Testis (tissue), 3 donors: ENCODE data around the gene C2orf92. TPM values are rescaled to one million over a fixed set of nuclear protein-coding genes. Genes with fewer than 3 reads are reported as not detected.
"Not testable (repeated sequence)": the region's sequence is repeated elsewhere in the genome, so short reads cannot be mapped to it uniquely, and the experiment has no call there.

Experiments
- DNase-seq: peaks from one replicate; pipeline ENCODE4 v3.0.0-alpha.2; 2019
- H3K27ac ChIP-seq, 2 donors: fragments of 200-600 bp; sonication (generic); one replicate each; pipeline ENCODE4 v1.5.1; 2019
- H3K27me3 ChIP-seq: fragments of 200-600 bp; sonication (generic); one replicate; pipeline ENCODE4 v1.5.1; 2019
- H3K36me3 ChIP-seq: fragments of 200-600 bp; sonication (generic); one replicate; pipeline ENCODE4 v1.5.1; 2017; ENCODE audit warnings: low read depth; ENCODE audit errors: missing control alignments
- H3K4me1 ChIP-seq: fragments of 200-600 bp; sonication (generic); one replicate; pipeline ENCODE4 v1.5.1; 2019
- H3K4me3 ChIP-seq, 2 donors: fragments of 200-600 bp; sonication (generic); one replicate each; pipeline ENCODE4 v1.5.1; 2017 to 2019
- H3K9me3 ChIP-seq: fragments of 200-600 bp; sonication (generic); one replicate; pipeline ENCODE4 v1.5.1; 2017
- CTCF ChIP-seq, 3 experiments: fragments of 450-650 bp in 2 of 3; fragments of 200-600 bp in 1 of 3; sonication (generic) in 1 of 3; IDR thresholded peaks; one replicate each; pipeline ENCODE4 v1.5.1; 2016 to 2019; ENCODE audit warnings: antibody characterized with exemption in 3 of 3, mild to moderate bottlenecking in 2 of 3, moderate library complexity in 1 of 3
- POLR2A ChIP-seq: fragments of 450-650 bp; IDR thresholded peaks from one replicate; pipeline ENCODE4 v1.6.1; 2017; ENCODE audit warnings: antibody characterized with exemption, mild to moderate bottlenecking, moderate library complexity
- whole genome bisulfite sequencing, 2 donors: methylation state at CpG; one replicate each; pipeline ENCODE4 v1.1.5; 2018; 5-methylcytosine and 5-hydroxymethylcytosine counted together
- intact Hi-C: fragments of 100-400 bp; cut with DNase I; formaldehyde crosslinking; loops from one replicate; pipeline ENCODE4 v1.15.1; 2023; ENCODE audit warnings: low total_unique reads
- polyA plus RNA-seq: library from polyadenylated mRNA; stranded (reverse); fragments of 350-450 nt; fragmentation: Illumina TruSeq; extraction: RNeasy Lipid Tissue Mini Kit (QIAGEN cat#74804); gene quantifications from one replicate; pipeline ENCODE4 v1.2.3, GENCODE V29; 2014; ENCODE audit warnings: low read depth, low replicate concordance; ENCODE audit not compliant: insufficient read depth
- total RNA-seq, 2 donors: library from RNA; depleted of rRNA; stranded (reverse); fragments of >200 nt; gene quantifications; one replicate each; pipeline ENCODE4 v1.2.3, GENCODE V29; 2016

Gene C2orf92
- total and polyA plus RNA-seq, 3 donors from 2014 or later = 27.8 to 51.2 (median 35.7) TPM

DNA sequence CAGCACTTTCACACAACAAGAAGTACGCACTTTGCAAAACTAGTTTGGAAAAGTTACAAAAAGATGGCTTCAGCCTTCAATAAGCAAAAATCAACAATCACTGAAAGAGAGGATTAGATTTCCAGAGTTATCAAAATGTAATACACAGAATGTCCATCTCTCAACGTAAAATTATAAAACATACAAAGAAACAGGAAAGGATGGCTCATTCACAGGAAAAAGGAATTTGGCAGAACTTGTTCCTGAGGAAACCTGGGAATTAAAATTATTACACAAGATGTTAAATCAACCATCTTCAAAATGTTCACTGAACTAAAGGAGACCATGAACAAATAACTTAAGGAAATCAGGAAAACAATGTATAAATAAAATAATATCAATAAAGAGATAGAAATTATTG, 8.0 kb downstream of the C2orf92 start:
- Histone ChIP-seq H3K4me1 (peaks cover 4% of the 10 kb centered on the region), H3K27ac (no peak overlapping the region), H3K27me3 (no peaks in the 10 kb centered on the region), H3K4me3 (no peak overlapping the region), H3K36me3 (no peaks in the 10 kb centered on the region), H3K9me3 (no peaks in the 10 kb centered on the region)
- TF ChIP-seq CTCF (IDR thresholded peaks at IDR 0.05) (no peak), POLR2A (no peak)
- 64 to 82% methylated on average over 2 of the region's 2 CpGs for WGBS, 2 donors
- DNase-seq = no peak
- intact Hi-C loops = no loop called here

- DNase-seq = no peak
- TF ChIP-seq POLR2A (no peak), CTCF (IDR thresholded peaks at IDR 0.05) (no peak)
- H3K4me1 ChIP-seq = peaks cover 4% of the 10 kb centered on the region
- WGBS, 2 donors = 85 to 96% methylated on average over 1 of the region's 1 CpG
- H3K9me3 ChIP-seq = no peaks in the 10 kb centered on the region
- intact Hi-C loops = no loop called here
- H3K27me3 ChIP-seq = no peaks in the 10 kb centered on the region
- H3K4me3 ChIP-seq = no peak overlapping the region
- H3K36me3 ChIP-seq = no peaks in the 10 kb centered on the region
- no peak overlapping the region for H3K27ac ChIP-seq
Observed at GRCh38 chr2:97678298-97678697, 8.8 kb downstream of the C2orf92 start.

- DNase-seq, intact Hi-C loops, H3K4me1 ChIP-seq, H3K9me3 ChIP-seq, H3K27ac ChIP-seq, H3K27me3 ChIP-seq, H3K4me3 ChIP-seq, H3K36me3 ChIP-seq: not testable (repeated sequence)
- WGBS, 2 donors = 95 to 98% methylated on average over 2 to 3 of the region's 3 CpGs
Observed at GRCh38 chr2:97687235-97687634, 17.7 kb downstream of the C2orf92 start.

DNA sequence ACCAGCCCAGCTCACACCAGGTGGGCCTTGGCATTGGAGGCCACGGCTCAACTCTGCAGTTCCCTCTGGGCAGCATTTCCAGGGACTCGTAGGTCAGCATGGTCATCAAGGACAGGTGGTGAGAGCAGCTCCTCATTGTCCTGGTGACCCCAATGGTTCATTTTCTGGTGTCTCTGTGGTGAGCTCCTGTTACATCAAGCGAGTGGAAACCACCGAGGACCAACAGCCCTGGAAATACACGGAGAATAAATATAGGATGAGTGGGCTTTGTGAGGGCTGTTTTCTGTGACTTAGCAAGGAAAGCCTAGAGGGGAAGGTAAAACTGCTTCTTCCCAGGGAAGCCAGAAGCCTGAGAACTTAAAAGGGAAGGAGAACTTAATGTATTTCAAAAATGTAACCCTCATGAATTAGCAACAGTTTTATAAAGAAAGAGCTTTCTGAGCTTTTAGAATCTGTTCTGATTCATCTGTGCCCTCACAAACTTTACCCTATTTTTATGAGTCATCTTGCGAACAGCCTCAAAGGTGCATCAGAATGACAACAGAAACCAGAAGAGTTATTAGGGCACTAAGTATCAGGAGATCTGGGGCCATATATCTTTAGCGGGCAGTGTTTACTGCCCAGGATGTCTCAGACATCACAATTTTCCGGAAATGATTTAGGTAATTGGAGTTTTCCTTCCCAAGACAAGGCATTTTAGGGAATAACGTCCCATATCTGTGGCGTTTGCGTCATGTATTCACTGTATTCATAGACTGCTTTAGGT, 18.7 kb downstream of the C2orf92 start:
- no peak for TF ChIP-seq CTCF (IDR thresholded peaks at IDR 0.05)
- no peak for TF ChIP-seq POLR2A
- no peak for DNase-seq
- no peak overlapping the region for H3K27ac ChIP-seq
- intact Hi-C loops = no loop called here
- H3K36me3 ChIP-seq = no peaks in the 10 kb centered on the region
- 87 to 90% methylated on average over 9 of the region's 11 CpGs for WGBS, 2 donors
- H3K4me1 ChIP-seq = no peaks in the 10 kb centered on the region
- no peaks in the 10 kb centered on the region for H3K27me3 ChIP-seq
- H3K4me3 ChIP-seq = no peak overlapping the region
- no peaks in the 10 kb centered on the region for H3K9me3 ChIP-seq

DNA sequence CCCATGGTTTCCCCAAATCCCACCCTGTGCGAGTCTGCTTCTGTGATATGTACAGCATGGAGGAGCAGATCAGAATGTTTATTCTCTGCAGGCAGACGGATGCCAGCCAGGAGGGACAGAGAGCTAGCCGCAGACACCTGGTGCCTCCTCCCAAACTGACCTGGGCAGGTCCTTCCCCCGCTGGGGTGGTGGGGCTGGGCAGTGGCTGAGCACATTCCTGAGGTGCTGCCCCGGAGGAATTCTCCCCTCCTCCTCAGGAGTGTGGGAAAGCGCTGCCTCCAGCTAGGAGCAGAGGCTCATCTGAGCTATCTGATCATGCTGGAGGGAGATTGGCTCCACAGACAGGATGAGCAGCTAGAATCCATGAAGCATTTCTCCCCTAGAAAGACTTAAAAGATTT, 21.7 kb downstream of the C2orf92 start:
- no peak for DNase-seq
- H3K9me3 ChIP-seq = no peaks in the 10 kb centered on the region
- WGBS, 2 donors = 60 to 62% methylated on average over 6 of the region's 6 CpGs
- H3K4me3 ChIP-seq = no peak overlapping the region
- no peaks in the 10 kb centered on the region for H3K4me1 ChIP-seq
- TF ChIP-seq CTCF (IDR thresholded peaks at IDR 0.05) (no peak), POLR2A (no peak)
- no peak overlapping the region for H3K27ac ChIP-seq
- no peaks in the 10 kb centered on the region for H3K27me3 ChIP-seq
- H3K36me3 ChIP-seq = no peaks in the 10 kb centered on the region
- intact Hi-C loops = loop anchor here (10.0 kb wide), 1 partner anchor 1626 kb away; no protein-coding TSS in a partner anchor
